Liver (tissue), 9 donors: Measurements from ENCODE around the gene VN1R5. TPM values are rescaled to one million over a fixed set of nuclear protein-coding genes. Genes with fewer than 3 reads are reported as not detected.

Experiments used
- DNase-seq: peaks from one replicate; pipeline ENCODE4 v3.0.0-alpha.2; 2017; ENCODE audit warnings: low spot score
- H3K27ac ChIP-seq, 2 donors: one replicate each; pipeline ENCODE4 v1.7.0; 2013; ENCODE audit warnings: inconsistent platforms in 2 of 2, low read length in 2 of 2, control low read depth in 1 of 2, low read depth in 1 of 2, mild to moderate bottlenecking in 1 of 2
- H3K27me3 ChIP-seq, 4 donors: one replicate each; pipeline versions ENCODE4 v1.6.1 to v1.7.0; 2013; ENCODE audit warnings: low read length in 3 of 4, inconsistent platforms in 1 of 4, mild to moderate bottlenecking in 1 of 4, moderate library complexity in 1 of 4; ENCODE audit not compliant: control insufficient read depth in 4 of 4, insufficient read depth in 4 of 4
- H3K36me3 ChIP-seq, 4 donors: one replicate each; pipeline versions ENCODE4 v1.6.1 to v1.7.0; 2013; ENCODE audit warnings: low read length in 3 of 4, mild to moderate bottlenecking in 3 of 4, low read depth in 1 of 4, moderate library complexity in 1 of 4; ENCODE audit not compliant: control insufficient read depth in 4 of 4, insufficient read depth in 3 of 4
- H3K4me1 ChIP-seq, 4 donors: one replicate each; pipeline versions ENCODE4 v1.6.1 to v1.7.0; 2013; ENCODE audit warnings: low read length in 3 of 4, mild to moderate bottlenecking in 3 of 4, moderate library complexity in 1 of 4; ENCODE audit not compliant: control insufficient read depth in 4 of 4, insufficient read depth in 4 of 4
- H3K4me3 ChIP-seq, 3 donors: one replicate each; pipeline versions ENCODE4 v1.6.1 to v1.7.0; 2013; ENCODE audit warnings: low read length in 3 of 3, control low read depth in 1 of 3, low read depth in 1 of 3, mild to moderate bottlenecking in 1 of 3
- H3K9ac ChIP-seq, 2 donors: one replicate each; pipeline ENCODE4 v1.7.0; 2013; ENCODE audit warnings: low read length in 2 of 2, mild to moderate bottlenecking in 2 of 2, moderate library complexity in 2 of 2, control low read depth in 1 of 2, low read depth in 1 of 2
- H3K9me3 ChIP-seq, 4 donors: one replicate each; pipeline versions ENCODE4 v1.6.1 to v1.7.0; 2013; ENCODE audit warnings: low read length in 3 of 4; ENCODE audit not compliant: control insufficient read depth in 4 of 4
- EGR1 ChIP-seq, 2 donors: IDR thresholded peaks; 2 replicates each; pipeline ENCODE4 v1.6.1; 2016 to 2018; ENCODE audit warnings: antibody characterized with exemption in 2 of 2, low read depth in 2 of 2
- FOXA1 ChIP-seq: IDR thresholded peaks from 2 replicates; pipeline ENCODE4 v1.6.1; 2016; ENCODE audit warnings: antibody characterized with exemption
- FOXA2 ChIP-seq: IDR thresholded peaks from 2 replicates; pipeline ENCODE4 v1.6.1; 2016; ENCODE audit warnings: antibody characterized with exemption
- GABPA ChIP-seq, 2 donors: IDR thresholded peaks in 1 of 2; conservative IDR thresholded peaks in 1 of 2; 2 replicates each; pipeline ENCODE4 v1.6.1; 2016; ENCODE audit warnings: antibody characterized with exemption in 2 of 2, mild to moderate bottlenecking in 1 of 2, moderate library complexity in 1 of 2
- HNF4A ChIP-seq, 2 donors: conservative IDR thresholded peaks; 2 replicates each; pipeline ENCODE4 v1.6.1; 2016; ENCODE audit warnings: antibody characterized with exemption in 2 of 2, mild to moderate bottlenecking in 2 of 2
- HNF4G ChIP-seq: IDR thresholded peaks from 2 replicates; pipeline ENCODE4 v1.6.1; 2016; ENCODE audit warnings: antibody characterized with exemption
- JUND ChIP-seq, 2 donors: IDR thresholded peaks; 2 replicates each; pipeline ENCODE4 v1.6.1; 2016; ENCODE audit warnings: antibody characterized with exemption in 2 of 2
- NR2F2 ChIP-seq: IDR thresholded peaks from 2 replicates; pipeline ENCODE4 v1.6.1; 2016; ENCODE audit warnings: antibody characterized with exemption
- RAD21 ChIP-seq, 2 donors: IDR thresholded peaks; 2 replicates each; pipeline ENCODE4 v1.6.1; 2016; ENCODE audit warnings: antibody characterized with exemption in 2 of 2, mild to moderate bottlenecking in 2 of 2
- RXRA ChIP-seq, 2 donors: IDR thresholded peaks; 2 replicates each; pipeline ENCODE4 v1.6.1; 2017 to 2018; ENCODE audit warnings: antibody characterized with exemption in 2 of 2, mild to moderate bottlenecking in 1 of 2
- SP1 ChIP-seq: IDR thresholded peaks from 2 replicates; pipeline ENCODE4 v1.6.1; 2018; ENCODE audit warnings: antibody characterized with exemption, mild to moderate bottlenecking
- TAF1 ChIP-seq: conservative IDR thresholded peaks from 2 replicates; pipeline ENCODE4 v1.6.1; 2016; ENCODE audit warnings: antibody characterized with exemption, mild to moderate bottlenecking
- YY1 ChIP-seq: IDR thresholded peaks from 2 replicates; pipeline ENCODE4 v1.6.1; 2016; ENCODE audit warnings: antibody characterized with exemption, mild to moderate bottlenecking
- WGBS: extraction: QIAGEN DNeasy Blood & Tissue Kit; methylation state at CpG from one replicate; pipeline ENCODE4 v1.1.7; 2013; 5-methylcytosine and 5-hydroxymethylcytosine counted together
- polyA plus RNA-seq, 2 donors: library from polyadenylated mRNA; stranded (reverse) in 1 of 2; unstranded in 1 of 2; fragments of 200-250 nt in 1 of 2; fragments of >200 nt in 1 of 2; fragmentation: Nextera tagmentation in 1 of 2; extraction: Ambion mirVana in 1 of 2; gene quantifications; one replicate each; pipeline versions ENCODE4 v1.2.1 to v1.2.3, GENCODE V29; 2013 to 2015
- total RNA-seq, 2 donors: library from RNA; depleted of rRNA; stranded (reverse); fragments of >200 nt; gene quantifications; one replicate each; pipeline ENCODE4 v1.2.3, GENCODE V29; 2014
- TF ChIP-seq, protein P1 (sequence below): IDR thresholded peaks from 2 replicates; pipeline ENCODE4 v1.6.1; 2016; ENCODE audit warnings: antibody characterized with exemption, mild to moderate bottlenecking
- TF ChIP-seq, protein P2 (sequence below): IDR thresholded peaks from 2 replicates; pipeline ENCODE4 v1.6.1; 2016; ENCODE audit warnings: antibody characterized with exemption
- TF ChIP-seq, protein P3 (sequence below): IDR thresholded peaks from 2 replicates; pipeline ENCODE4 v1.6.1; 2016; ENCODE audit warnings: antibody characterized with exemption
- TF ChIP-seq, protein P4 (sequence below): IDR thresholded peaks from 2 replicates; pipeline ENCODE4 v1.6.1; 2016; ENCODE audit warnings: antibody characterized with exemption
- TF ChIP-seq, protein P5 (sequence below): fragments of 150-350 bp; IDR thresholded peaks from 2 replicates; pipeline ENCODE4 v1.5.1; 2017; ENCODE audit warnings: improper control_type of control experiment, low read depth, low read length; ENCODE audit not compliant: missing input control
- donor health status: healthy.
- donor health status: healthy.
- donor health status: healthy.
- donor health status: healthy.
- donor health status: healthy.

Gene VN1R5
- total and polyA plus RNA-seq, 4 donors, result not detected

DNA sequence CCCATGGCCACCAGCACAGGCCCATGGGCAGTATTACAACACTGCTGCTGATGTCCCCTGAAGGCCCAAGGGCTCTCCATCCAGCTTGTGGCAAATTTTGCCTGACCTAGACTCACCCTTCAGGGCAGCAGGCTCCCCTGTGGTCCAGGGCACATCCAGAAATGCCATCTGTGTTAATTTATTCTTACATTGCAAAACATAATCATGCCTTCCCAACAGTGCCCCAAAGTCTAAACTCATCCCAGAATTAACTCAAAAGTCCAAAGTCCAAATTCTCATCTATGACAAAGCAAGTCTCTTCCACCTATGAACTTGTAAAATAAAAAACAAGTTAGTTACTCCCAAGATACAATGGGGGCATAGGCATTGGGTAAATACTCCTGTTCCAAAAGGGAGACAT, 13.3 kb downstream of the VN1R5 start:
- Histone ChIP-seq H3K4me3 (no peak overlapping the region), H3K27me3 (no peaks in the 10 kb centered on the region), H3K36me3 (peaks cover 0 to 1% (median 0%) of the 10 kb centered on the region in 4 donors), H3K27ac (no peak overlapping the region), H3K9me3 (peaks cover 0 to 7% (median 2%) of the 10 kb centered on the region in 4 donors), H3K9ac (no peak overlapping the region), H3K4me1 (peaks cover 0 to 2% (median 0%) of the 10 kb centered on the region in 4 donors)
- TF ChIP-seq FOXA2, result no peak
- TF ChIP-seq RXRA (IDR thresholded peaks at IDR 0.05), result no peak
- TF ChIP-seq RAD21 (IDR thresholded peaks at IDR 0.05), result no peak
- peak; percentile 57 to 71 for TF ChIP-seq HNF4A (conservative IDR thresholded peaks at IDR 0.05)
- no peak for TF ChIP-seq TAF1
- no peak for TF ChIP-seq JUND (IDR thresholded peaks at IDR 0.05)
- no peak for TF ChIP-seq YY1
- no peak for DNase-seq

DNA sequence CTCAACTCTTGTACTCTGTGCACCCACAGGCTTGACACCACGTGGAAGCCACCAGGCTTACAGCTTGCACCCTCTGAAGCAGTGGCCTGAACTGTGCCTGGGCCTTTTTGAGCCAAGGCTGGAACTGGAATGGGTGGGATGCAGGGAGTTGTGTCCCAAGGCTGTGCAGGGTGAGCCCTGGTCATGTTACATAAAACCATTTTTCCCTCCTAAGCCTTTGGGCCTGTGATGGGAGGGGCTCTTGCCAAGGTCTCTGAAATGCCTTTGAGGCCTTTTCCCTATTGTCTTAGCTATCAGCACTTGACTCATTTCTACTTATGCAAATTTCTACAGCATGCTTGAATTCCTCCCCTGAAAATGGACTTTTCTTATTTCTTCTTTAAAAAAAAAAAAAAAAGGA, 14.1 kb downstream of the VN1R5 start:
- 75% methylated on average over 1 of the region's 1 CpG for WGBS
- no peak overlapping the region for H3K9ac ChIP-seq
- TF ChIP-seq HNF4A (conservative IDR thresholded peaks at IDR 0.05) (no peak), YY1 (no peak), FOXA1 (no peak), HNF4G (no peak), RXRA (IDR thresholded peaks at IDR 0.05) (no peak), JUND (IDR thresholded peaks at IDR 0.05) (no peak), RAD21 (IDR thresholded peaks at IDR 0.05) (no peak), FOXA2 (no peak), GABPA (IDR thresholded peaks at IDR 0.05 in 1 of 2, conservative IDR thresholded peaks at IDR 0.05 in 1 of 2) (no peak), EGR1 (IDR thresholded peaks at IDR 0.05; ENCODE audit: low read depth in 2 of 2) (no peak), NR2F2 (no peak), SP1 (no peak), TAF1 (no peak)
- TF ChIP-seq, protein P1, sequence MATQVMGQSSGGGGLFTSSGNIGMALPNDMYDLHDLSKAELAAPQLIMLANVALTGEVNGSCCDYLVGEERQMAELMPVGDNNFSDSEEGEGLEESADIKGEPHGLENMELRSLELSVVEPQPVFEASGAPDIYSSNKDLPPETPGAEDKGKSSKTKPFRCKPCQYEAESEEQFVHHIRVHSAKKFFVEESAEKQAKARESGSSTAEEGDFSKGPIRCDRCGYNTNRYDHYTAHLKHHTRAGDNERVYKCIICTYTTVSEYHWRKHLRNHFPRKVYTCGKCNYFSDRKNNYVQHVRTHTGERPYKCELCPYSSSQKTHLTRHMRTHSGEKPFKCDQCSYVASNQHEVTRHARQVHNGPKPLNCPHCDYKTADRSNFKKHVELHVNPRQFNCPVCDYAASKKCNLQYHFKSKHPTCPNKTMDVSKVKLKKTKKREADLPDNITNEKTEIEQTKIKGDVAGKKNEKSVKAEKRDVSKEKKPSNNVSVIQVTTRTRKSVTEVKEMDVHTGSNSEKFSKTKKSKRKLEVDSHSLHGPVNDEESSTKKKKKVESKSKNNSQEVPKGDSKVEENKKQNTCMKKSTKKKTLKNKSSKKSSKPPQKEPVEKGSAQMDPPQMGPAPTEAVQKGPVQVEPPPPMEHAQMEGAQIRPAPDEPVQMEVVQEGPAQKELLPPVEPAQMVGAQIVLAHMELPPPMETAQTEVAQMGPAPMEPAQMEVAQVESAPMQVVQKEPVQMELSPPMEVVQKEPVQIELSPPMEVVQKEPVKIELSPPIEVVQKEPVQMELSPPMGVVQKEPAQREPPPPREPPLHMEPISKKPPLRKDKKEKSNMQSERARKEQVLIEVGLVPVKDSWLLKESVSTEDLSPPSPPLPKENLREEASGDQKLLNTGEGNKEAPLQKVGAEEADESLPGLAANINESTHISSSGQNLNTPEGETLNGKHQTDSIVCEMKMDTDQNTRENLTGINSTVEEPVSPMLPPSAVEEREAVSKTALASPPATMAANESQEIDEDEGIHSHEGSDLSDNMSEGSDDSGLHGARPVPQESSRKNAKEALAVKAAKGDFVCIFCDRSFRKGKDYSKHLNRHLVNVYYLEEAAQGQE, result no peak
- TF ChIP-seq, protein P2, sequence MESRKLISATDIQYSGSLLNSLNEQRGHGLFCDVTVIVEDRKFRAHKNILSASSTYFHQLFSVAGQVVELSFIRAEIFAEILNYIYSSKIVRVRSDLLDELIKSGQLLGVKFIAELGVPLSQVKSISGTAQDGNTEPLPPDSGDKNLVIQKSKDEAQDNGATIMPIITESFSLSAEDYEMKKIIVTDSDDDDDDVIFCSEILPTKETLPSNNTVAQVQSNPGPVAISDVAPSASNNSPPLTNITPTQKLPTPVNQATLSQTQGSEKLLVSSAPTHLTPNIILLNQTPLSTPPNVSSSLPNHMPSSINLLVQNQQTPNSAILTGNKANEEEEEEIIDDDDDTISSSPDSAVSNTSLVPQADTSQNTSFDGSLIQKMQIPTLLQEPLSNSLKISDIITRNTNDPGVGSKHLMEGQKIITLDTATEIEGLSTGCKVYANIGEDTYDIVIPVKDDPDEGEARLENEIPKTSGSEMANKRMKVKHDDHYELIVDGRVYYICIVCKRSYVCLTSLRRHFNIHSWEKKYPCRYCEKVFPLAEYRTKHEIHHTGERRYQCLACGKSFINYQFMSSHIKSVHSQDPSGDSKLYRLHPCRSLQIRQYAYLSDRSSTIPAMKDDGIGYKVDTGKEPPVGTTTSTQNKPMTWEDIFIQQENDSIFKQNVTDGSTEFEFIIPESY, result no peak
- TF ChIP-seq, protein P3, sequence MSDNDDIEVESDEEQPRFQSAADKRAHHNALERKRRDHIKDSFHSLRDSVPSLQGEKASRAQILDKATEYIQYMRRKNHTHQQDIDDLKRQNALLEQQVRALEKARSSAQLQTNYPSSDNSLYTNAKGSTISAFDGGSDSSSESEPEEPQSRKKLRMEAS, result no peak
- TF ChIP-seq, protein P4, sequence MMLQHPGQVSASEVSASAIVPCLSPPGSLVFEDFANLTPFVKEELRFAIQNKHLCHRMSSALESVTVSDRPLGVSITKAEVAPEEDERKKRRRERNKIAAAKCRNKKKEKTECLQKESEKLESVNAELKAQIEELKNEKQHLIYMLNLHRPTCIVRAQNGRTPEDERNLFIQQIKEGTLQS, result no peak
- TF ChIP-seq, protein P5, sequence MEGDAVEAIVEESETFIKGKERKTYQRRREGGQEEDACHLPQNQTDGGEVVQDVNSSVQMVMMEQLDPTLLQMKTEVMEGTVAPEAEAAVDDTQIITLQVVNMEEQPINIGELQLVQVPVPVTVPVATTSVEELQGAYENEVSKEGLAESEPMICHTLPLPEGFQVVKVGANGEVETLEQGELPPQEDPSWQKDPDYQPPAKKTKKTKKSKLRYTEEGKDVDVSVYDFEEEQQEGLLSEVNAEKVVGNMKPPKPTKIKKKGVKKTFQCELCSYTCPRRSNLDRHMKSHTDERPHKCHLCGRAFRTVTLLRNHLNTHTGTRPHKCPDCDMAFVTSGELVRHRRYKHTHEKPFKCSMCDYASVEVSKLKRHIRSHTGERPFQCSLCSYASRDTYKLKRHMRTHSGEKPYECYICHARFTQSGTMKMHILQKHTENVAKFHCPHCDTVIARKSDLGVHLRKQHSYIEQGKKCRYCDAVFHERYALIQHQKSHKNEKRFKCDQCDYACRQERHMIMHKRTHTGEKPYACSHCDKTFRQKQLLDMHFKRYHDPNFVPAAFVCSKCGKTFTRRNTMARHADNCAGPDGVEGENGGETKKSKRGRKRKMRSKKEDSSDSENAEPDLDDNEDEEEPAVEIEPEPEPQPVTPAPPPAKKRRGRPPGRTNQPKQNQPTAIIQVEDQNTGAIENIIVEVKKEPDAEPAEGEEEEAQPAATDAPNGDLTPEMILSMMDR, result no peak
- H3K27ac ChIP-seq, result no peak overlapping the region
- peaks cover 0 to 7% (median 2%) of the 10 kb centered on the region in 4 donors for H3K9me3 ChIP-seq
- H3K4me3 ChIP-seq, result peak overlapping the region in 1 of 3 donors; percentile 41
- H3K4me1 ChIP-seq, result peaks cover 0 to 2% (median 0%) of the 10 kb centered on the region in 4 donors
- no peaks in the 10 kb centered on the region for H3K27me3 ChIP-seq
- DNase-seq, result no peak
- peaks cover 0 to 1% (median 0%) of the 10 kb centered on the region in 4 donors for H3K36me3 ChIP-seq
